GM23248 (cell line): ENCODE data around the gene FNDC3B. TPM values are rescaled to one million over a fixed set of nuclear protein-coding genes. Genes with fewer than 3 reads are reported as not detected.

ENCODE experiments used
- DNase-seq: peaks from one replicate; pipeline ENCODE4 v3.0.0-alpha.2; 2015
- H2AFZ ChIP-seq: fragments of 200-600 bp; sonication (generic); 2 replicates; pipeline ENCODE4 v1.6.1; 2016; ENCODE audit warnings: antibody characterized with exemption
- H3F3A ChIP-seq: fragments of 200-600 bp; sonication (generic); 2 replicates; pipeline ENCODE4 v1.6.1; 2016; ENCODE audit warnings: mild to moderate bottlenecking, antibody characterized with exemption, mixed run types; ENCODE audit not compliant: insufficient read depth
- H3K27ac ChIP-seq: fragments of 200-600 bp; sonication (generic); 2 replicates; pipeline ENCODE4 v1.5.1; 2016; ENCODE audit warnings: mild to moderate bottlenecking
- H3K27me3 ChIP-seq: fragments of 200-600 bp; sonication (generic); replicated peaks from 2 replicates; pipeline ENCODE4 v1.6.1; 2016; ENCODE audit warnings: mild to moderate bottlenecking; ENCODE audit not compliant: insufficient read depth
- H3K36me3 ChIP-seq: fragments of 200-600 bp; sonication (generic); 2 replicates; pipeline ENCODE4 v1.6.1; 2016; ENCODE audit warnings: low read depth, mild to moderate bottlenecking
- H3K4me1 ChIP-seq: fragments of 200-600 bp; sonication (generic); 2 replicates; pipeline ENCODE4 v1.6.1; 2016; ENCODE audit warnings: mild to moderate bottlenecking; ENCODE audit not compliant: insufficient read depth
- H3K4me2 ChIP-seq: fragments of 200-600 bp; sonication (generic); one replicate; pipeline ENCODE4 v1.6.1; 2016; ENCODE audit warnings: mild to moderate bottlenecking; ENCODE audit not compliant: unreplicated experiment
- H3K4me3 ChIP-seq: fragments of 200-600 bp; sonication (generic); 2 replicates; pipeline ENCODE4 v1.5.1; 2016; ENCODE audit warnings: mild to moderate bottlenecking
- H3K79me2 ChIP-seq: fragments of 200-600 bp; sonication (generic); 2 replicates; pipeline ENCODE4 v1.6.1; 2016; ENCODE audit warnings: mild to moderate bottlenecking; ENCODE audit not compliant: insufficient read depth
- H3K9ac ChIP-seq: fragments of 200-600 bp; sonication (generic); 2 replicates; pipeline ENCODE4 v1.6.1; 2016; ENCODE audit warnings: mild to moderate bottlenecking
- H3K9me2 ChIP-seq: fragments of 200-600 bp; sonication (generic); 2 replicates; pipeline ENCODE4 v1.6.1; 2016; ENCODE audit warnings: mixed run types, mild to moderate bottlenecking, moderate library complexity; ENCODE audit not compliant: insufficient read depth
- H3K9me3 ChIP-seq: fragments of 200-600 bp; sonication (generic); one replicate; pipeline ENCODE4 v1.6.1; 2017; ENCODE audit warnings: low read depth
- H4K20me1 ChIP-seq: fragments of 200-600 bp; sonication (generic); 2 replicates; pipeline ENCODE4 v1.6.0; 2016; ENCODE audit not compliant: insufficient read depth
- EZH2 ChIP-seq: fragments of 200-600 bp; sonication (generic); IDR thresholded peaks from 2 replicates; pipeline ENCODE4 v1.6.1; 2018; ENCODE audit warnings: antibody characterized with exemption, mild to moderate bottlenecking; ENCODE audit not compliant: insufficient read depth, poor library complexity, severe bottlenecking
- EZH2phosphoT487 ChIP-seq: fragments of 200-600 bp; sonication (generic); IDR thresholded peaks from 2 replicates; pipeline ENCODE4 v1.6.1; 2018; ENCODE audit warnings: antibody characterized with exemption, moderate library complexity, mild to moderate bottlenecking, low read depth; ENCODE audit not compliant: insufficient read depth
- WGBS, 2 experiments: methylation state at CpG; one replicate each; pipeline ENCODE4 v1.1.6; 2015 to 2017; ENCODE audit warnings: low lambda C conversion rate in 2 of 2, low coverage in 1 of 2; ENCODE audit errors: missing lambda C conversion rate in 2 of 2; 5-methylcytosine and 5-hydroxymethylcytosine counted together
- in situ Hi-C: fragments of 300-500 bp; cut with MboI; formaldehyde crosslinking; loops from 2 replicates; pipeline ENCODE4 v1.15.0; 2020
- polyA plus RNA-seq: library from polyadenylated mRNA; unstranded; fragments of >200 nt; fragmentation: Nextera tagmentation; extraction: Ambion mirVana; gene quantifications from 2 replicates; pipeline ENCODE4 v1.2.1, GENCODE V29; 2016
- total RNA-seq: library from RNA; depleted of rRNA; stranded (reverse); fragments of >200 nt; shearing (Covaris generic); gene quantifications from 2 replicates; pipeline ENCODE4 v1.2.3, GENCODE V29; 2014

FNDC3B gene
- total and polyA plus RNA-seq, 2 experiments from 2014 or later = 85.5 to 123 TPM

- in situ Hi-C loops = no loop called here
- Histone ChIP-seq H3K9me2 (no peaks in the 10 kb centered on the region), H3K9ac (no peak overlapping the region), H3K4me2 (no peak overlapping the region), H3K4me3 (no peak overlapping the region), H4K20me1 (no peaks in the 10 kb centered on the region), H3K9me3 (no peaks in the 10 kb centered on the region), H2AFZ (no peak overlapping the region), H3K27me3 (no peaks in the 10 kb centered on the region), H3K79me2 (peaks cover 99% of the 10 kb centered on the region), H3K36me3 (peaks cover 29% of the 10 kb centered on the region), H3F3A (peaks cover 57% of the 10 kb centered on the region), H3K27ac (no peak overlapping the region), H3K4me1 (peaks cover 46% of the 10 kb centered on the region)
- no peak for TF ChIP-seq EZH2
- no peak for TF ChIP-seq EZH2phosphoT487
- DNase-seq = no peak
- WGBS, 2 experiments = 98 to 100% methylated on average over 2 of the region's 2 CpGs
These were observed 235.5 kb downstream of the FNDC3B start for GRCh38 chr3:172274906-172275305.

DNA sequence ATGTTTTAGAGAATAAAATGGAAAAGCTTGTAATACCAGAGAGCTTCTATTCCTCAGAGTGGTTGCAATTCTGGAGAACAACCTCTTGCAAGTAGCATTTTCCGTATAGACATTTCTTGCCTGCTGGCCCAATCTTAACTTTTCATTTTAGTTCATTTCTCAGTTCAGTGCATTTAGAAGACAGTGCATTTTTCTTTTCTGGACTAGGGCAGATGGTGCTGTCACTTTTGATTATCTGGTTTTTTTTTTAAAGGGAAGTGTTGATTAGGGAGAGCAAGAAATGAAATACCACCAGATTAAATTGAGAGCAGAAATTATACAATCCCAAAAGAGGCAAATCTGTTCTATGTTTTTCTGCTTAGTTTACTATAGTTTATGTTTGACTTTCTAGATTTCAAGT, 236.2 kb downstream of the FNDC3B start:
- 72 to 74% methylated on average over 1 of the region's 1 CpG for WGBS, 2 experiments
- Histone ChIP-seq H3K27ac (no peak overlapping the region), H3K4me2 (no peak overlapping the region)

DNA sequence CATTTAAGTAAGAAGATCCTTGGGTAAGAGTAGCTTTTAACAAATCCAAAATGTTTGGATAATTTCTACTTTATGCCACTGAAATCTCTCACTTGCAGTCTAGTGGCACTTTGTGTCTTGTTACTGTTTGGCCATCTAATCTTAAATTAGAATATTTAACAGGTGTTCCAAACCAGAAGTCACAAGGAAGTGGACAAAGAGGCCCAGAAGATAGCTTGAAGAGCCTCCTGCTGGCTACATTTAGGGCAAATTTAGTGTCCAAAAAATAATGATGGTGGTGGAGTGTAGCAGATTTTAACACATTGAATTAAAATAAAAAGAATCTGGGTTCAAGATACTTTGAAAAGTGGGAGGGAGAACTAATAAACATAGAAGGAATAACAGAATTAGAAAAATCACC, 236.7 kb downstream of the FNDC3B start:
- peaks cover 91% of the 10 kb centered on the region for H3K79me2 ChIP-seq
- H3K27ac ChIP-seq = no peak overlapping the region
- no peak overlapping the region for H3K4me3 ChIP-seq
- DNase-seq = no peak
- H3K4me2 ChIP-seq = no peak overlapping the region
- no peaks in the 10 kb centered on the region for H3K9me2 ChIP-seq
- no peaks in the 10 kb centered on the region for H3K27me3 ChIP-seq
- H4K20me1 ChIP-seq = no peaks in the 10 kb centered on the region
- in situ Hi-C loops = no loop called here
- no peak for TF ChIP-seq EZH2
- no peak for TF ChIP-seq EZH2phosphoT487
- peaks cover 57% of the 10 kb centered on the region for H3F3A ChIP-seq
- H2AFZ ChIP-seq = no peak overlapping the region
- no peaks in the 10 kb centered on the region for H3K9me3 ChIP-seq
- peaks cover 17% of the 10 kb centered on the region for H3K36me3 ChIP-seq
- H3K9ac ChIP-seq = no peak overlapping the region
- peaks cover 54% of the 10 kb centered on the region for H3K4me1 ChIP-seq

More for the DNA sequence above, 236.2 kb downstream of the FNDC3B start:
- Histone ChIP-seq H3K9me3 (no peaks in the 10 kb centered on the region), H3F3A (peaks cover 58% of the 10 kb centered on the region), H4K20me1 (no peaks in the 10 kb centered on the region), H3K9ac (no peak overlapping the region), H3K36me3 (peaks cover 22% of the 10 kb centered on the region), H2AFZ (no peak overlapping the region), H3K9me2 (no peaks in the 10 kb centered on the region), H3K79me2 (peaks cover 97% of the 10 kb centered on the region), H3K4me3 (no peak overlapping the region), H3K27me3 (no peaks in the 10 kb centered on the region), H3K4me1 (peaks cover 52% of the 10 kb centered on the region)
- TF ChIP-seq EZH2 = no peak
- no peak for TF ChIP-seq EZH2phosphoT487
- no peak for DNase-seq
- in situ Hi-C loops = no loop called here

DNA sequence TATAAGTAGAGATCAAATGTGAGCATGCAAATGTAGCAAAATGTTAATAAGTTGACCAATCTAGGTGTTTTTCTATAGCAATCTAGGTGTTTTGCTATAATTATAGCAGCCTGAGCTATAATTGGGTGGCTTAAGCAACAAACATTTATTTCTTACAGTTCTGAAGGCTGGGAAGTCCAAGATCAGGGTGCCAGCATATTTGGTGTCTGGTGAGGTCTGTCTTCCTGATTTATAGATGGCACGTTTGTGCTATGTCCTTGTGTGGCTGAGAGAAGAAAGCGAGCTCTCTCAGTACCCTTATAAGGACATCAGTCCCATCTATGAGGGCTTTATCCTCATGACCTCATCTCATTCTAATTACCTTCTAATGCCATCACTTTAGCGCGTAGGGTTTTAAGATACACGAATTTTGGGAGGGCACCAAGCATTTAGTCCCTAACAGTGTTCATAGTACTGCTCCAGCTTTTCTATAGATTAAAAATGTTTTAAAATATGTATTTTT, 237.8 kb downstream of the FNDC3B start:
- Histone ChIP-seq H3F3A (peaks cover 66% of the 10 kb centered on the region), H3K27me3 (no peaks in the 10 kb centered on the region), H3K79me2 (peaks cover 91% of the 10 kb centered on the region), H3K36me3 (peaks cover 17% of the 10 kb centered on the region), H3K9me3 (no peaks in the 10 kb centered on the region), H3K4me2 (no peak overlapping the region), H2AFZ (no peak overlapping the region), H3K9me2 (no peaks in the 10 kb centered on the region), H3K9ac (no peak overlapping the region), H4K20me1 (no peaks in the 10 kb centered on the region), H3K4me1 (peaks cover 49% of the 10 kb centered on the region), H3K27ac (no peak overlapping the region), H3K4me3 (no peak overlapping the region)
- no peak for DNase-seq
- WGBS, 2 experiments = 96 to 99% methylated on average over 5 of the region's 5 CpGs
- TF ChIP-seq EZH2 = no peak
- TF ChIP-seq EZH2phosphoT487 = no peak
- in situ Hi-C loops = no loop called here

GRCh38 chr3:172279191-172279640, 239.8 kb downstream of the FNDC3B start:
- Histone ChIP-seq H3K79me2 (peaks cover 91% of the 10 kb centered on the region), H3K27me3 (no peaks in the 10 kb centered on the region), H4K20me1 (no peaks in the 10 kb centered on the region), H2AFZ (no peak overlapping the region), H3K36me3 (peaks cover 26% of the 10 kb centered on the region), H3K4me3 (no peak overlapping the region), H3K27ac (peak overlapping the region; percentile 55; the same call in 1 of the 2 replicates), H3F3A (peaks cover 63% of the 10 kb centered on the region), H3K4me2 (no peak overlapping the region), H3K4me1 (peaks cover 29% of the 10 kb centered on the region), H3K9me2 (no peaks in the 10 kb centered on the region), H3K9me3 (no peaks in the 10 kb centered on the region), H3K9ac (no peak overlapping the region)
- in situ Hi-C loops = no loop called here
- WGBS, 2 experiments = 67 to 72% methylated on average over 3 to 5 of the region's 5 CpGs
- TF ChIP-seq EZH2 (no peak), EZH2phosphoT487 (no peak)
- DNase-seq = no peak
